ENCODE results near the gene TNFRSF19.
"Not testable (repeated sequence)": the region's sequence is repeated elsewhere in the genome, so short reads cannot be mapped to it uniquely, and the experiment has no call there.

The TNFRSF19 gene

DNA sequence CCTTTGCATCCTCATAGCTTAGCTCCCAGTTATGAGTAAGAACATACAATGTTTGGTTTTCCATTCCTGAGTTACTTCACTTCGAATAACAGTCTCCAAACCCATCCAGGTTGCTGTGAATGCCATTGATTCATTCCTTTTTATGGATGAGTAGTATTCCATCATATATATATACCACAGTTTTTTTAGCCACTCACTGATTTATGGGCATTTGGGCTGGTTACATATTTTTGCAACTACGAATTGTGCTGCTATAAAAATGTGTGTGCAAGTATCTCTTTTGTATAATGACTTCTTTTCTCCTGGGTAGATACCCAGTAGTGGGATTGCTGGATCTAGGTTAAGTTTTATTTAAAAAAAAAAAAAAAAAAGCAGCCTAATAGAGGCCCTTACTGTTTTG lies 14.1 kb downstream of the TNFRSF19 start:
- TF ChIP-seq, protein P1, sequence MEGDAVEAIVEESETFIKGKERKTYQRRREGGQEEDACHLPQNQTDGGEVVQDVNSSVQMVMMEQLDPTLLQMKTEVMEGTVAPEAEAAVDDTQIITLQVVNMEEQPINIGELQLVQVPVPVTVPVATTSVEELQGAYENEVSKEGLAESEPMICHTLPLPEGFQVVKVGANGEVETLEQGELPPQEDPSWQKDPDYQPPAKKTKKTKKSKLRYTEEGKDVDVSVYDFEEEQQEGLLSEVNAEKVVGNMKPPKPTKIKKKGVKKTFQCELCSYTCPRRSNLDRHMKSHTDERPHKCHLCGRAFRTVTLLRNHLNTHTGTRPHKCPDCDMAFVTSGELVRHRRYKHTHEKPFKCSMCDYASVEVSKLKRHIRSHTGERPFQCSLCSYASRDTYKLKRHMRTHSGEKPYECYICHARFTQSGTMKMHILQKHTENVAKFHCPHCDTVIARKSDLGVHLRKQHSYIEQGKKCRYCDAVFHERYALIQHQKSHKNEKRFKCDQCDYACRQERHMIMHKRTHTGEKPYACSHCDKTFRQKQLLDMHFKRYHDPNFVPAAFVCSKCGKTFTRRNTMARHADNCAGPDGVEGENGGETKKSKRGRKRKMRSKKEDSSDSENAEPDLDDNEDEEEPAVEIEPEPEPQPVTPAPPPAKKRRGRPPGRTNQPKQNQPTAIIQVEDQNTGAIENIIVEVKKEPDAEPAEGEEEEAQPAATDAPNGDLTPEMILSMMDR (conservative IDR thresholded peaks at IDR 0.05; ENCODE audit: control insufficient read depth, insufficient read depth, low read depth, low read length): no peak
- DNase-seq (ENCODE audit: low read depth): no peak
- H3K4me3 ChIP-seq (ENCODE audit: control insufficient read depth, low read depth, low read length): no peak overlapping the region

DNA sequence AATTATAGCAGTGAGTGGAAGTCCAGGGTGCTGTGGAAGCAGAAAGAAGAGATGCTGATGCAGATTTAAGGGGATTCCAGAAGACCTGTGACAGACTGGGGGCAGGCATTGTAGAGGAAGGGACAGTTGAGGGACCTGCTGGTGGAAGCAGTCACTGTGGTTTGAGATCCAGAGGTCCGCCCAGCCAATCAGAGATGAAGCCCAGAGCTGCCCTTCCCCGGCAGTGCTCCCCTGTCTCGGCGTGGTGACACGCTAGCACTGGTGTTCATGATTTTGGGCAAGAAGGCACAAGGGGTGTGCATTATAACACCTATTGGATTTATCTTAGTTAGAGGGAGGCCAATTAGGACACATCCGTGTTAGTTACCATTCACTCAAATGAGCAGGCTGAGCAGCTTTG lies 16.1 kb downstream of the TNFRSF19 start:
- TF ChIP-seq, protein P1 (conservative IDR thresholded peaks at IDR 0.05; ENCODE audit: control insufficient read depth, insufficient read depth, low read depth, low read length): no peak
- no peak for DNase-seq (ENCODE audit: low read depth)
- H3K4me3 ChIP-seq (ENCODE audit: control insufficient read depth, low read depth, low read length): no peak overlapping the region

DNA sequence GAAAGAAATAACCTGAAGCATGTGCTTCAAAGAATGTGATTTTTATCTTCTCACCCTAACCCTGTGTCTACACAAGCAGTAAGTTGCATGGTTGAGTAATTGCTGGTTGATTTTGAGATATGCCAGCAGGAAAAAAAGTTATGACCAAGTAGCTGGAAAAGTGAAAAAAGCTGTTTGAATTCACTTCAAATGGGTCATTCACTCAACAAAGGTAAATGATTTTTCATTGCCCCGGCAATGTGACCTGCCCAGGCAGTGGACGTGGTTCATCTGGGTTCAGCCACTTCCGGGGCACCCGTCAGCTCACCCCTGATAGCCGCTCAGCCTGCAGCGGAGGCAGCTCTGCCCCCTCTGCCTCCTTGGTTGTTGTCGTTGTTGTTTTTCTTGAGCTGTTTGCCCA lies 18.5 kb downstream of the TNFRSF19 start:
- H3K4me3 ChIP-seq (ENCODE audit: control insufficient read depth, low read depth, low read length): no peak overlapping the region
- no peak for DNase-seq (ENCODE audit: low read depth)
- TF ChIP-seq, protein P1 (conservative IDR thresholded peaks at IDR 0.05; ENCODE audit: control insufficient read depth, insufficient read depth, low read depth, low read length): no peak

DNA sequence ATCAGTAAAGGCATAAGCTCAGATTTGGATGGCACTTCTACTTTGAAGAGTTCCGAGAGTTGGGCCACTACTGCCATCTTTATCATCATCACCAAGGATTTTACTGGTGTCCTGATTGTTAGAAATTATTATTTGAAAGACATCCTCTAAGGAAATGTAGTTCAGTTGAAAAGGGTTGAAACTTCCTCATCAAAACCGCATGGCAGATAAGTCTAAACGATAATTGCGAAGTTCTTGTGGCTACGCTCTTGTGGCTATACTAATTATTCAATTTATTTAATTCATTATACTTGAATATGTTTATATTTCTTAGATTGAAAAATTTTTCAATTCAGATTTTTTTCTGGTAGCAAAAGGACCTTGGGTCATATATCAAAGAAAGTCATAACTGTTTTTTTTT lies 22.4 kb downstream of the TNFRSF19 start:
- H3K4me3 ChIP-seq (ENCODE audit: control insufficient read depth, low read depth, low read length): no peak overlapping the region
- TF ChIP-seq, protein P1 (conservative IDR thresholded peaks at IDR 0.05; ENCODE audit: control insufficient read depth, insufficient read depth, low read depth, low read length): no peak
- DNase-seq (ENCODE audit: low read depth): no peak

- no peak overlapping the region for H3K4me3 ChIP-seq (ENCODE audit: control insufficient read depth, low read depth, low read length)
- no peak for DNase-seq (ENCODE audit: low read depth)
- TF ChIP-seq, protein P1 (conservative IDR thresholded peaks at IDR 0.05; ENCODE audit: control insufficient read depth, insufficient read depth, low read depth, low read length): no peak
Measured at GRCh38 chr13:23593148-23593547, 22.9 kb downstream of the TNFRSF19 start.

- H3K4me3 ChIP-seq (ENCODE audit: control insufficient read depth, low read depth, low read length); DNase-seq (ENCODE audit: low read depth): not testable (repeated sequence)
Measured at GRCh38 chr13:23594290-23594689, 24.1 kb downstream of the TNFRSF19 start.

- no peak overlapping the region for H3K4me3 ChIP-seq (ENCODE audit: control insufficient read depth, low read depth, low read length)
- DNase-seq (ENCODE audit: low read depth): peak; percentile 77
- TF ChIP-seq, protein P1 (conservative IDR thresholded peaks at IDR 0.05; ENCODE audit: control insufficient read depth, insufficient read depth, low read depth, low read length): no peak
Measured at GRCh38 chr13:23598369-23598768, 28.2 kb downstream of the TNFRSF19 start.
